HepG2 (cell line): Measurements from ENCODE around the gene AHSG. TPM values are rescaled to one million over a fixed set of nuclear protein-coding genes. Genes with fewer than 3 reads are reported as not detected.

ENCODE experiments used
- AGO1 ChIP-seq: fragments of 200-400 bp; formaldehyde crosslinking; IDR thresholded peaks from 2 replicates; pipeline ENCODE4 v1.6.1; 2017; ENCODE audit warnings: mild to moderate bottlenecking, low read depth, low read length, moderate library complexity; ENCODE audit not compliant: poor library complexity, severe bottlenecking
- ATF7-NPFF ChIP-seq: sonication (generic); formaldehyde crosslinking; IDR thresholded peaks from 2 replicates; pipeline ENCODE4 v1.8.1; 2023; ENCODE audit warnings: mild to moderate bottlenecking, low read depth, missing genetic modification reagents, moderate library complexity
- ESRRA ChIP-seq: sonication (generic); formaldehyde crosslinking; IDR thresholded peaks from 2 replicates; pipeline ENCODE4 v1.5.1; 2020; ENCODE audit warnings: mild to moderate bottlenecking, low read depth, missing genetic modification reagents
- KLF16 ChIP-seq, 2 experiments: sonication (generic) in 1 of 2; formaldehyde crosslinking in 1 of 2; IDR thresholded peaks; 2 replicates each; pipeline versions ENCODE4 v1.6.1 to v1.8.0; 2016 to 2023; ENCODE audit warnings: missing genetic modification reagents in 2 of 2, missing compliant biosample characterization in 1 of 2
- PAX8 ChIP-seq: sonication (generic); formaldehyde crosslinking; IDR thresholded peaks from 2 replicates; pipeline ENCODE4 v1.8.0; 2022; ENCODE audit warnings: mild to moderate bottlenecking, missing genetic modification reagents, borderline replicate concordance
- SMC3 ChIP-seq: IDR thresholded peaks from 2 replicates; pipeline ENCODE4 v1.6.1; 2011; ENCODE audit warnings: low read length, improper control_type of control experiment
- STAT5B ChIP-seq: sonication (generic); formaldehyde crosslinking; IDR thresholded peaks from 2 replicates; pipeline ENCODE4 v1.4.0; 2020; ENCODE audit warnings: missing genetic modification reagents
- TEAD3 ChIP-seq: optimal IDR thresholded peaks from 2 replicates; pipeline ENCODE3; 2016; ENCODE audit warnings: borderline replicate concordance
- ZNF672 ChIP-seq: sonication (generic); formaldehyde crosslinking; IDR thresholded peaks from 2 replicates; pipeline ENCODE4 v1.8.1; 2022; ENCODE audit warnings: missing genetic modification reagents
- ZNF839 ChIP-seq: sonication (generic); formaldehyde crosslinking; IDR thresholded peaks from 2 replicates; pipeline ENCODE4 v1.4.0; 2020; ENCODE audit warnings: missing genetic modification reagents, mild to moderate bottlenecking, borderline replicate concordance
- polyA plus RNA-seq, 8 experiments: library from polyadenylated mRNA; depleted of rRNA in 3 of 8; stranded (reverse) in 7 of 8; unstranded in 1 of 8; fragments of >200 nt; fragmentation: Illumina TruSeq in 4 of 8; extraction: Trizol in 4 of 8; gene quantifications; 2 replicates each; pipeline versions ENCODE4 v1.2.1 to v1.2.3, GENCODE V29; 2011 to 2016; ENCODE audit warnings: low read depth in 4 of 8, missing spikeins in 1 of 8, mixed read lengths in 1 of 8; ENCODE audit not compliant: insufficient read depth in 1 of 8
- total RNA-seq, 5 experiments: library from RNA; depleted of rRNA; stranded (reverse); fragments of >200 nt; fragmentation: Illumina TruSeq; extraction: Trizol; gene quantifications; 2 replicates each; pipeline ENCODE4 v1.2.3, GENCODE V29; 2016; ENCODE audit warnings: low read depth in 1 of 5
- TF ChIP-seq, protein P1 (sequence below): sonication (generic); formaldehyde crosslinking; IDR thresholded peaks from 2 replicates; pipeline ENCODE4 v1.9.0; 2022; ENCODE audit warnings: missing genetic modification reagents, mild to moderate bottlenecking, borderline replicate concordance
- TF ChIP-seq, protein P2 (sequence below), 2 experiments: fragments of 450-650 bp in 1 of 2; sonication (generic) in 1 of 2; formaldehyde crosslinking; IDR thresholded peaks; 2 replicates each; pipeline versions ENCODE4 v1.5.0 to v1.8.0; 2020 to 2022; ENCODE audit warnings: mild to moderate bottlenecking in 1 of 2, missing genetic modification reagents in 1 of 2
- TF ChIP-seq, protein P3 (sequence below): sonication (generic); formaldehyde crosslinking; IDR thresholded peaks from 2 replicates; pipeline ENCODE4 v1.4.0; 2020; ENCODE audit warnings: missing genetic modification reagents, borderline replicate concordance
- TF ChIP-seq, protein P4 (sequence below): sonication (generic); formaldehyde crosslinking; IDR thresholded peaks from 2 replicates; pipeline ENCODE4 v1.5.0; 2020; ENCODE audit warnings: mild to moderate bottlenecking, missing genetic modification reagents
- TF ChIP-seq, protein P5 (sequence below): sonication (generic); formaldehyde crosslinking; IDR thresholded peaks from 2 replicates; pipeline ENCODE4 v1.5.0; 2020; ENCODE audit warnings: missing genetic modification reagents, mild to moderate bottlenecking, borderline replicate concordance

AHSG gene
- total and polyA plus RNA-seq, 2 of the 13 experiments (the other 11 are each of a cell fraction or from before 2014, with no cell fraction given): 2,043 to 19,152 TPM

DNA sequence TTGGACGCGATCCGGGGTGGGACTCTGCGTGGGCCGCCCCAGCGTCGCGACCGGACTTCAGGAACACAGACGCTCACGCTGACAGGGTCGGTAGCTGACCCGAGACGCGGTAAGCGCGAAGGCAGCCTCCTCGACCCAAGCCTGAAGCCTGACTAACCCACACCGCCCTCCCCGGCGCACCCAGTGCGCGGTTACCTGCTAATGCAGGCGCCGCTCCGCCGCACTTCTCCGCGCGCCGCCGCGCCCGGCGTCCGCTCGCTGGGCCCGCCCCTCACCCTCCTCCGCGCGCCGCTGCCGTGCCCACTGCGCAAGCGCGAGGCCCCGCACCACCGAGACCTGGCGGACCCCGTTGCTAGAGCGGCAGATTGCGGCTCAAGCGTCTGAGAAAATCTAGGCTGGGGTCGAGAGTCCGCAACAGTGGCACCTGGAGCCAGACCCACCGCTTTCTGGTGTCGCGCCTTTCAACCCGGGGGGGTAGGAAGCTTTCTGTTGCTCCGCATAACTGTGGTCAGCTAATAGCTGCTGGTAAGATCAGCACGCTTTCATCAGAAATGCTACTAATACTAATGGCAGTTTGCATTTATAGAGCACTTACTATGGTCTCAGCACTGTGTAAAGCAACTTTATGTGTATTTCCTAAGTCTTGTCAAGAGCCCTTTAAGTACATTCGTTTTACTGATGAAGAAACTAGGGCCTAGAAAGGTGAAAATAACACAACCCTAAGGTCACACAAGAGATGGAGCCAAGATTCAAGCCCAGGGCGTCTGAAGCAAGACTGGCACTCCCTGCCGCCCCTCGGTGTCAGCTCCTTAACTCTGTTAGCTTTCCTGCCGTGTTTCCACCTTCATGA is 45.6 kb upstream of the AHSG start, which contains the start of gene TBCCD1 (continued):
- TF ChIP-seq, protein P1, sequence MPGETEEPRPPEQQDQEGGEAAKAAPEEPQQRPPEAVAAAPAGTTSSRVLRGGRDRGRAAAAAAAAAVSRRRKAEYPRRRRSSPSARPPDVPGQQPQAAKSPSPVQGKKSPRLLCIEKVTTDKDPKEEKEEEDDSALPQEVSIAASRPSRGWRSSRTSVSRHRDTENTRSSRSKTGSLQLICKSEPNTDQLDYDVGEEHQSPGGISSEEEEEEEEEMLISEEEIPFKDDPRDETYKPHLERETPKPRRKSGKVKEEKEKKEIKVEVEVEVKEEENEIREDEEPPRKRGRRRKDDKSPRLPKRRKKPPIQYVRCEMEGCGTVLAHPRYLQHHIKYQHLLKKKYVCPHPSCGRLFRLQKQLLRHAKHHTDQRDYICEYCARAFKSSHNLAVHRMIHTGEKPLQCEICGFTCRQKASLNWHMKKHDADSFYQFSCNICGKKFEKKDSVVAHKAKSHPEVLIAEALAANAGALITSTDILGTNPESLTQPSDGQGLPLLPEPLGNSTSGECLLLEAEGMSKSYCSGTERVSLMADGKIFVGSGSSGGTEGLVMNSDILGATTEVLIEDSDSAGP: peak; percentile 73; the same call in 1 of the 2 replicates
- TF ChIP-seq ESRRA (CRISPR knock-in tag) (peak; percentile 61; the same call in 1 of the 2 replicates), AGO1 (no peak), TEAD3 (peak; percentile 77), ATF7-NPFF (peak; percentile 94), ZNF839 (CRISPR knock-in tag) (peak; percentile 49; the same call in 1 of the 2 replicates), ZNF672 (CRISPR knock-in tag) (no peak), PAX8 (CRISPR knock-in tag) (no peak; the same call in 1 of the 2 replicates), KLF16 (CRISPR knock-in tag; IDR thresholded peaks at IDR 0.05) (peak in 1 of 2 experiments; percentile 51; a peak in 1 of 4 replicates), SMC3 (no peak), STAT5B (CRISPR knock-in tag) (no peak)
- TF ChIP-seq, protein P2, sequence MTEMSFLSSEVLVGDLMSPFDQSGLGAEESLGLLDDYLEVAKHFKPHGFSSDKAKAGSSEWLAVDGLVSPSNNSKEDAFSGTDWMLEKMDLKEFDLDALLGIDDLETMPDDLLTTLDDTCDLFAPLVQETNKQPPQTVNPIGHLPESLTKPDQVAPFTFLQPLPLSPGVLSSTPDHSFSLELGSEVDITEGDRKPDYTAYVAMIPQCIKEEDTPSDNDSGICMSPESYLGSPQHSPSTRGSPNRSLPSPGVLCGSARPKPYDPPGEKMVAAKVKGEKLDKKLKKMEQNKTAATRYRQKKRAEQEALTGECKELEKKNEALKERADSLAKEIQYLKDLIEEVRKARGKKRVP (CRISPR knock-in tag; IDR thresholded peaks at IDR 0.05): no peak
- TF ChIP-seq, protein P3, sequence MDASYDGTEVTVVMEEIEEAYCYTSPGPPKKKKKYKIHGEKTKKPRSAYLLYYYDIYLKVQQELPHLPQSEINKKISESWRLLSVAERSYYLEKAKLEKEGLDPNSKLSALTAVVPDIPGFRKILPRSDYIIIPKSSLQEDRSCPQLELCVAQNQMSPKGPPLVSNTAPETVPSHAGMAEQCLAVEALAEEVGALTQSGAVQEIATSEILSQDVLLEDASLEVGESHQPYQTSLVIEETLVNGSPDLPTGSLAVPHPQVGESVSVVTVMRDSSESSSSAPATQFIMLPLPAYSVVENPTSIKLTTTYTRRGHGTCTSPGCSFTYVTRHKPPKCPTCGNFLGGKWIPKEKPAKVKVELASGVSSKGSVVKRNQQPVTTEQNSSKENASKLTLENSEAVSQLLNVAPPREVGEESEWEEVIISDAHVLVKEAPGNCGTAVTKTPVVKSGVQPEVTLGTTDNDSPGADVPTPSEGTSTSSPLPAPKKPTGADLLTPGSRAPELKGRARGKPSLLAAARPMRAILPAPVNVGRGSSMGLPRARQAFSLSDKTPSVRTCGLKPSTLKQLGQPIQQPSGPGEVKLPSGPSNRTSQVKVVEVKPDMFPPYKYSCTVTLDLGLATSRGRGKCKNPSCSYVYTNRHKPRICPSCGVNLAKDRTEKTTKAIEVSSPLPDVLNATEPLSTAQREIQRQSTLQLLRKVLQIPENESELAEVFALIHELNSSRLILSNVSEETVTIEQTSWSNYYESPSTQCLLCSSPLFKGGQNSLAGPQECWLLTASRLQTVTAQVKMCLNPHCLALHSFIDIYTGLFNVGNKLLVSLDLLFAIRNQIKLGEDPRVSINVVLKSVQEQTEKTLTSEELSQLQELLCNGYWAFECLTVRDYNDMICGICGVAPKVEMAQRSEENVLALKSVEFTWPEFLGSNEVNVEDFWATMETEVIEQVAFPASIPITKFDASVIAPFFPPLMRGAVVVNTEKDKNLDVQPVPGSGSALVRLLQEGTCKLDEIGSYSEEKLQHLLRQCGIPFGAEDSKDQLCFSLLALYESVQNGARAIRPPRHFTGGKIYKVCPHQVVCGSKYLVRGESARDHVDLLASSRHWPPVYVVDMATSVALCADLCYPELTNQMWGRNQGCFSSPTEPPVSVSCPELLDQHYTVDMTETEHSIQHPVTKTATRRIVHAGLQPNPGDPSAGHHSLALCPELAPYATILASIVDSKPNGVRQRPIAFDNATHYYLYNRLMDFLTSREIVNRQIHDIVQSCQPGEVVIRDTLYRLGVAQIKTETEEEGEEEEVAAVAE (CRISPR knock-in tag): no peak
- TF ChIP-seq, protein P4, sequence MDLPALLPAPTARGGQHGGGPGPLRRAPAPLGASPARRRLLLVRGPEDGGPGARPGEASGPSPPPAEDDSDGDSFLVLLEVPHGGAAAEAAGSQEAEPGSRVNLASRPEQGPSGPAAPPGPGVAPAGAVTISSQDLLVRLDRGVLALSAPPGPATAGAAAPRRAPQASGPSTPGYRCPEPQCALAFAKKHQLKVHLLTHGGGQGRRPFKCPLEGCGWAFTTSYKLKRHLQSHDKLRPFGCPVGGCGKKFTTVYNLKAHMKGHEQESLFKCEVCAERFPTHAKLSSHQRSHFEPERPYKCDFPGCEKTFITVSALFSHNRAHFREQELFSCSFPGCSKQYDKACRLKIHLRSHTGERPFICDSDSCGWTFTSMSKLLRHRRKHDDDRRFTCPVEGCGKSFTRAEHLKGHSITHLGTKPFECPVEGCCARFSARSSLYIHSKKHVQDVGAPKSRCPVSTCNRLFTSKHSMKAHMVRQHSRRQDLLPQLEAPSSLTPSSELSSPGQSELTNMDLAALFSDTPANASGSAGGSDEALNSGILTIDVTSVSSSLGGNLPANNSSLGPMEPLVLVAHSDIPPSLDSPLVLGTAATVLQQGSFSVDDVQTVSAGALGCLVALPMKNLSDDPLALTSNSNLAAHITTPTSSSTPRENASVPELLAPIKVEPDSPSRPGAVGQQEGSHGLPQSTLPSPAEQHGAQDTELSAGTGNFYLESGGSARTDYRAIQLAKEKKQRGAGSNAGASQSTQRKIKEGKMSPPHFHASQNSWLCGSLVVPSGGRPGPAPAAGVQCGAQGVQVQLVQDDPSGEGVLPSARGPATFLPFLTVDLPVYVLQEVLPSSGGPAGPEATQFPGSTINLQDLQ (CRISPR knock-in tag): no peak; the same call in 1 of the 2 replicates
- TF ChIP-seq, protein P5, sequence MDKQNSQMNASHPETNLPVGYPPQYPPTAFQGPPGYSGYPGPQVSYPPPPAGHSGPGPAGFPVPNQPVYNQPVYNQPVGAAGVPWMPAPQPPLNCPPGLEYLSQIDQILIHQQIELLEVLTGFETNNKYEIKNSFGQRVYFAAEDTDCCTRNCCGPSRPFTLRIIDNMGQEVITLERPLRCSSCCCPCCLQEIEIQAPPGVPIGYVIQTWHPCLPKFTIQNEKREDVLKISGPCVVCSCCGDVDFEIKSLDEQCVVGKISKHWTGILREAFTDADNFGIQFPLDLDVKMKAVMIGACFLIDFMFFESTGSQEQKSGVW (CRISPR knock-in tag): no peak
